PC-3 (cell line): ENCODE measurements around the gene SARDH. TPM values are rescaled to one million over a fixed set of nuclear protein-coding genes. Genes with fewer than 3 reads are reported as not detected.

Experiments used
- ATAC-seq: fragments of 200-7000 bp; cut with Tn5 transposase; 2 replicates; pipeline ENCODE4 v1.9.1; 2020; ENCODE audit warnings: mild to moderate bottlenecking, moderate library complexity
- BruUV-seq: library from RNA; stranded (reverse); fragments of 400-500 nt; replicated peaks from 2 replicates; lab custom pipeline; 2021; lab: Mats Ljungman, UMichigan
- CTCF ChIA-PET: fragments of 300-600 bp; sonication (Branson Sonifier 250); formaldehyde crosslinking; loops from one replicate; lab custom pipeline; 2022; ENCODE audit warnings: antibody characterized with exemption; lab: Charles Lee
- POLR2A ChIA-PET: fragments of 300-600 bp; sonication (Branson Sonifier 250); formaldehyde crosslinking; loops from one replicate; lab custom pipeline; 2022; ENCODE audit warnings: antibody characterized with exemption; ENCODE audit not compliant: unreplicated experiment; lab: Charles Lee
- DNase-seq: peaks from one replicate; pipeline ENCODE4 v3.0.0-alpha.2; 2015
- H2AFZ ChIP-seq: fragments of 300-600 bp; sonication (generic); 2 replicates; pipeline ENCODE4 v1.6.0; 2016; ENCODE audit warnings: antibody characterized with exemption, low read length
- H3F3A ChIP-seq: fragments of 300-600 bp; sonication (generic); one replicate; pipeline ENCODE4 v1.6.0; 2017; ENCODE audit warnings: antibody characterized with exemption, low read length, control low read depth, mild to moderate bottlenecking; ENCODE audit not compliant: unreplicated experiment
- H3K27ac ChIP-seq: fragments of 300-600 bp; sonication (generic); 2 replicates; pipeline ENCODE4 v1.5.1; 2016; ENCODE audit warnings: mild to moderate bottlenecking, low read length
- H3K27me3 ChIP-seq: fragments of 300-600 bp; sonication (generic); 2 replicates; pipeline ENCODE4 v1.6.1; 2016; ENCODE audit warnings: low read length, mixed read lengths
- H3K36me3 ChIP-seq: fragments of 300-600 bp; sonication (generic); 2 replicates; pipeline ENCODE4 v1.6.1; 2016; ENCODE audit warnings: low read depth, mixed run types, low read length, mixed read lengths
- H3K4me1 ChIP-seq: fragments of 300-600 bp; sonication (generic); 2 replicates; pipeline ENCODE4 v1.5.1; 2016; ENCODE audit warnings: low read length; ENCODE audit not compliant: insufficient read depth
- H3K4me2 ChIP-seq: fragments of 300-600 bp; sonication (generic); 2 replicates; pipeline ENCODE4 v1.6.0; 2016; ENCODE audit warnings: low read length
- H3K4me3 ChIP-seq: fragments of 300-600 bp; sonication (generic); 2 replicates; pipeline ENCODE4 v1.5.1; 2016; ENCODE audit warnings: mild to moderate bottlenecking, low read length, mixed read lengths
- H3K79me2 ChIP-seq: fragments of 300-600 bp; sonication (generic); 2 replicates; pipeline ENCODE4 v1.6.1; 2017; ENCODE audit warnings: low read length, mixed read lengths
- H3K9ac ChIP-seq: fragments of 300-600 bp; sonication (generic); 2 replicates; pipeline ENCODE4 v1.6.0; 2016; ENCODE audit warnings: mild to moderate bottlenecking, low read length
- H3K9me2 ChIP-seq: fragments of 300-600 bp; sonication (generic); replicated peaks from 2 replicates; pipeline ENCODE4 v1.6.1; 2016; ENCODE audit warnings: mixed run types, low read length, mixed read lengths
- H3K9me3 ChIP-seq: fragments of 300-600 bp; sonication (generic); 2 replicates; pipeline ENCODE4 v1.6.1; 2016; ENCODE audit warnings: low read length, mixed read lengths
- H4K20me1 ChIP-seq: fragments of 300-600 bp; sonication (generic); 2 replicates; pipeline ENCODE4 v1.6.1; 2016; ENCODE audit warnings: low read length, mixed read lengths
- CTCF ChIP-seq: fragments of 300-600 bp; sonication (generic); conservative IDR thresholded peaks from 2 replicates; pipeline ENCODE4 v1.5.1; 2017; ENCODE audit warnings: antibody characterized with exemption, low read depth, mild to moderate bottlenecking, low read length
- EZH2 ChIP-seq: fragments of 300-600 bp; sonication (generic); IDR thresholded peaks from one replicate; pipeline ENCODE4 v1.6.1; 2017; ENCODE audit warnings: antibody characterized with exemption, mild to moderate bottlenecking, low read length; ENCODE audit not compliant: unreplicated experiment
- EZH2phosphoT487 ChIP-seq: fragments of 300-600 bp; sonication (generic); IDR thresholded peaks from 2 replicates; pipeline ENCODE4 v1.6.1; 2018; ENCODE audit warnings: mild to moderate bottlenecking, antibody characterized with exemption, low read length, borderline replicate concordance
- intact Hi-C: fragments of 100-400 bp; cut with micrococcal nuclease; formaldehyde crosslinking; loops from 2 replicates; pipeline ENCODE4 v1.9.0; 2023
- total RNA-seq: library from RNA; depleted of rRNA; stranded (reverse); fragments of >200 nt; gene quantifications from 2 replicates; pipeline ENCODE4 v1.2.3, GENCODE V29; 2014

SARDH gene
- total RNA-seq, 1 experiment from 2014 or later = 3.4 TPM

GRCh38 chr9:133656211-133657119, 81.7 kb downstream of the SARDH start:
- Histone ChIP-seq H2AFZ (no peak overlapping the region), H3K36me3 (no peaks in the 10 kb centered on the region), H4K20me1 (no peaks in the 10 kb centered on the region), H3K4me1 (peaks cover 6% of the 10 kb centered on the region), H3K4me2 (no peak overlapping the region), H3F3A (no peaks in the 10 kb centered on the region), H3K79me2 (no peaks in the 10 kb centered on the region), H3K27me3 (peaks cover 30% of the 10 kb centered on the region), H3K27ac (no peak overlapping the region), H3K9ac (no peak overlapping the region), H3K9me2 (no peaks in the 10 kb centered on the region), H3K4me3 (no peak overlapping the region), H3K9me3 (no peaks in the 10 kb centered on the region)
- DNase-seq = no peak
- ChIA-PET CTCF (interaction anchor here (0.5 kb wide), 1 partner anchor 369 kb away, joined by 3 read pairs; the partner anchor contains the start of gene BRD3OS), POLR2A (no interaction called here)
- TF ChIP-seq EZH2 (no peak), CTCF (no peak), EZH2phosphoT487 (no peak)
- ATAC-seq = no peak
- intact Hi-C loops = no loop called here
- BruUV-seq = no TSS peak

DNA sequence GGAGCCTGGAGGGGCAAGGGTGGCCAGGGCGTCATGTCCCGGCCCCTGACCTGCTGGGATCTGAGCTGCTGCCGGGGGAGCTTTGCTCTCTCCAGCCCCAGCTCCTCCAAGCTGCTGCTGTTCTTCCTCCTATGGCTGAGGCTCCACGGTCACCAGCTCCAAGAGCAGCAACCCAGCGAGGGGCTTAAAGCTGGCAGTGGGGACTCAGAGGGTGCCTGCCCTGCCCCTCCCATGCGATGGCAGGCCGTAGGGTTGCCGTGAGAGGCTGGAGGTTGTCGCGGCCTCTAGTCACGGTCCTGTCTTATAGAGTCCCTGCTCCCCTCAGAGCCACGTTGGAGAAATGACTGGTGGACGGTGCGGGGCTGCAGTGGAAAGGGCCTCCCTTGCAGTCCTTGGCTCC, 82.5 kb downstream of the SARDH start:
- intact Hi-C loops = no loop called here
- Histone ChIP-seq H3K9ac (no peak overlapping the region), H3K27ac (no peak overlapping the region), H3K36me3 (no peaks in the 10 kb centered on the region), H3K27me3 (peaks cover 37% of the 10 kb centered on the region), H3K4me1 (peaks cover 6% of the 10 kb centered on the region), H3K79me2 (no peaks in the 10 kb centered on the region), H3K4me3 (no peak overlapping the region), H3K4me2 (no peak overlapping the region), H2AFZ (no peak overlapping the region), H4K20me1 (no peaks in the 10 kb centered on the region), H3K9me2 (no peaks in the 10 kb centered on the region), H3F3A (no peaks in the 10 kb centered on the region), H3K9me3 (no peaks in the 10 kb centered on the region)
- CTCF ChIA-PET = interaction anchor here (0.5 kb wide), 1 partner anchor 370 kb away, joined by 3 read pairs; the partner anchor contains the start of gene BRD3OS
- DNase-seq = no peak
- no peak for TF ChIP-seq EZH2phosphoT487
- no peak for TF ChIP-seq EZH2
- no peak for TF ChIP-seq CTCF
- ATAC-seq = no peak
- POLR2A ChIA-PET = no interaction called here
- no TSS peak for BruUV-seq
